PC-9 (cell line): ENCODE measurements around the gene OR4D2. TPM values are rescaled to one million over a fixed set of nuclear protein-coding genes. Genes with fewer than 3 reads are reported as not detected.

ENCODE experiments used
- BruUV-seq: library from RNA; stranded (reverse); fragments of 400-500 nt; replicated peaks from 2 replicates; lab custom pipeline; 2021; lab: Mats Ljungman, UMichigan
- CTCF ChIA-PET: fragments of 300-600 bp; sonication (Branson Sonifier 250); formaldehyde crosslinking; loops from one replicate; lab custom pipeline; 2022; ENCODE audit warnings: antibody characterized with exemption; lab: Charles Lee
- POLR2A ChIA-PET: fragments of 300-600 bp; sonication (Branson Sonifier 250); formaldehyde crosslinking; loops from one replicate; lab custom pipeline; 2022; ENCODE audit warnings: antibody characterized with exemption; ENCODE audit not compliant: unreplicated experiment; lab: Charles Lee
- DNase-seq, 2 experiments: peaks; one replicate each; pipeline versions ENCODE4 v3.0.0 to v3.0.0-alpha.2; 2015 to 2022; ENCODE audit warnings: mixed read lengths in 1 of 2
- H2AFZ ChIP-seq: fragments of 200-600 bp; sonication (generic); 2 replicates; pipeline ENCODE4 v1.8.1; 2017; ENCODE audit warnings: antibody characterized with exemption
- H3F3A ChIP-seq: fragments of 200-600 bp; sonication (generic); 2 replicates; pipeline ENCODE4 v1.8.1; 2017; ENCODE audit warnings: antibody characterized with exemption, mild to moderate bottlenecking, low read depth; ENCODE audit not compliant: insufficient read depth
- H3K27ac ChIP-seq: fragments of 200-600 bp; sonication (generic); 2 replicates; pipeline ENCODE4 v1.6.1; 2016; ENCODE audit warnings: mixed run types
- H3K27me3 ChIP-seq: fragments of 200-600 bp; sonication (generic); 2 replicates; pipeline ENCODE4 v1.6.1; 2016; ENCODE audit warnings: low read depth, mixed run types; ENCODE audit not compliant: insufficient read depth
- H3K36me3 ChIP-seq: fragments of 200-600 bp; sonication (generic); 2 replicates; pipeline ENCODE4 v1.6.1; 2016; ENCODE audit warnings: low read depth, mixed run types
- H3K4me1 ChIP-seq: fragments of 200-600 bp; sonication (generic); replicated peaks from 2 replicates; pipeline ENCODE4 v1.6.1; 2016; ENCODE audit warnings: mixed run types; ENCODE audit not compliant: insufficient read depth
- H3K4me2 ChIP-seq: fragments of 200-600 bp; sonication (generic); 2 replicates; pipeline ENCODE4 v1.6.1; 2017; ENCODE audit warnings: mixed run types
- H3K4me3 ChIP-seq: fragments of 200-600 bp; sonication (generic); 2 replicates; pipeline ENCODE4 v1.6.1; 2016; ENCODE audit warnings: mixed run types
- H3K79me2 ChIP-seq: fragments of 200-600 bp; sonication (generic); 2 replicates; pipeline ENCODE4 v1.6.1; 2017; ENCODE audit warnings: low read depth, mixed run types
- H3K9me2 ChIP-seq: fragments of 200-600 bp; sonication (generic); 2 replicates; pipeline ENCODE4 v1.8.1; 2017; ENCODE audit warnings: mild to moderate bottlenecking; ENCODE audit not compliant: insufficient read depth
- H3K9me3 ChIP-seq: fragments of 200-600 bp; sonication (generic); 2 replicates; pipeline ENCODE4 v1.8.1; 2016; ENCODE audit warnings: low read depth; ENCODE audit not compliant: insufficient read depth
- H4K20me1 ChIP-seq: fragments of 200-600 bp; sonication (generic); 2 replicates; pipeline ENCODE4 v1.8.1; 2017; ENCODE audit not compliant: insufficient read depth
- EZH2 ChIP-seq: fragments of 200-600 bp; sonication (generic); IDR thresholded peaks from 2 replicates; pipeline ENCODE4 v1.8.0; 2017; ENCODE audit warnings: antibody characterized with exemption, low read depth
- intact Hi-C: fragments of 100-400 bp; cut with micrococcal nuclease; formaldehyde crosslinking; loops from one replicate; pipeline ENCODE4 v1.10.0; 2022; ENCODE audit not compliant: unreplicated experiment
- total RNA-seq: library from RNA; stranded (reverse); gene quantifications from 2 replicates; pipeline ENCODE4 v1.2.3, GENCODE V29; 2021
- TF ChIP-seq, protein P1 (sequence below): fragments of 200-600 bp; sonication (generic); conservative IDR thresholded peaks from 2 replicates; pipeline ENCODE4 v1.6.1; 2017; ENCODE audit warnings: mixed run types, antibody characterized with exemption, mild to moderate bottlenecking, moderate library complexity

The OR4D2 gene
- total RNA-seq, 1 experiment from 2014 or later: not detected

DNA sequence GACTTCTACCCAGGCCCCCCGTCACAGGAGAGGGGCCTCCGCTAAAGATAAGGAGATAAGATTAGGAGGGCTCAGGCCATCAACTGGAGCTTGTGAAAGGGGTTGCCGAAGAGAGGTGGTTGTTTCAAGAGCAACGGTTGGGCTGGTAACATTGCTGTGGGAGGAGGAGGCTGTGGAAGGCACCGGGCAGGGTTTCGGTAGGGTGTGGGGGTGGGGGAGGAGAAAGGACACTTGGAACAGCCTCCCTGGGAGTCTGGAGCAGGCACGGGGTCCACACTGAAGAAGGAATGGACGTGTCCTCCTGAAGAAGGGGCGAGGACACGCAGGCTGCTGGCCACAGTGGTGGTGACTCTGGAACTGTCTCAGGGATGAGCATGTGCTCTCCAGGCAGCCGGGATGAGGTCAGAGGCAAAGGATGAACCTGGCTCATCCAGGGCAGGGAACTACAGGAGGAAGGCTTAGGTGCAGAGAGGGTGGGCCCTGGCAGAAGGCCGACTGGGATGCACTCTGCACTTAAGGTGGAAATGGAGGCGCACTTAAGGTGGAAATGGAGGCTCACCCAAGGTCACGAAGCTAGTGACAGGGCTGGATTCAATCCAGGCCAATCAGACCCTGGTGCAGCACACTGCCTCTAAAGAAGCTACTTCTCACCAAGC lies 24.6 kb downstream of the OR4D2 start:
- H3K4me2 ChIP-seq: no peak overlapping the region
- H3K4me1 ChIP-seq: no peaks in the 10 kb centered on the region
- no peaks in the 10 kb centered on the region for H3K79me2 ChIP-seq
- no peak overlapping the region for H2AFZ ChIP-seq
- H3K27ac ChIP-seq: no peak overlapping the region
- peak in 1 of 2 experiments; percentile 34 for DNase-seq
- intact Hi-C loops: no loop called here
- no TSS peak for BruUV-seq
- no peak for TF ChIP-seq EZH2
- TF ChIP-seq, protein P1, sequence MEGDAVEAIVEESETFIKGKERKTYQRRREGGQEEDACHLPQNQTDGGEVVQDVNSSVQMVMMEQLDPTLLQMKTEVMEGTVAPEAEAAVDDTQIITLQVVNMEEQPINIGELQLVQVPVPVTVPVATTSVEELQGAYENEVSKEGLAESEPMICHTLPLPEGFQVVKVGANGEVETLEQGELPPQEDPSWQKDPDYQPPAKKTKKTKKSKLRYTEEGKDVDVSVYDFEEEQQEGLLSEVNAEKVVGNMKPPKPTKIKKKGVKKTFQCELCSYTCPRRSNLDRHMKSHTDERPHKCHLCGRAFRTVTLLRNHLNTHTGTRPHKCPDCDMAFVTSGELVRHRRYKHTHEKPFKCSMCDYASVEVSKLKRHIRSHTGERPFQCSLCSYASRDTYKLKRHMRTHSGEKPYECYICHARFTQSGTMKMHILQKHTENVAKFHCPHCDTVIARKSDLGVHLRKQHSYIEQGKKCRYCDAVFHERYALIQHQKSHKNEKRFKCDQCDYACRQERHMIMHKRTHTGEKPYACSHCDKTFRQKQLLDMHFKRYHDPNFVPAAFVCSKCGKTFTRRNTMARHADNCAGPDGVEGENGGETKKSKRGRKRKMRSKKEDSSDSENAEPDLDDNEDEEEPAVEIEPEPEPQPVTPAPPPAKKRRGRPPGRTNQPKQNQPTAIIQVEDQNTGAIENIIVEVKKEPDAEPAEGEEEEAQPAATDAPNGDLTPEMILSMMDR: no peak
- H3K27me3 ChIP-seq: peaks cover 86% of the 10 kb centered on the region
- H3K9me3 ChIP-seq: no peaks in the 10 kb centered on the region
- H3F3A ChIP-seq: no peaks in the 10 kb centered on the region
- H3K36me3 ChIP-seq: no peaks in the 10 kb centered on the region
- ChIA-PET POLR2A (no interaction called here), CTCF (interaction anchor here (0.6 kb wide), 1 partner anchor 79 kb away, joined by 3 read pairs; no protein-coding TSS in a partner anchor)
- no peaks in the 10 kb centered on the region for H3K9me2 ChIP-seq
- no peaks in the 10 kb centered on the region for H4K20me1 ChIP-seq
- H3K4me3 ChIP-seq: no peak overlapping the region

DNA sequence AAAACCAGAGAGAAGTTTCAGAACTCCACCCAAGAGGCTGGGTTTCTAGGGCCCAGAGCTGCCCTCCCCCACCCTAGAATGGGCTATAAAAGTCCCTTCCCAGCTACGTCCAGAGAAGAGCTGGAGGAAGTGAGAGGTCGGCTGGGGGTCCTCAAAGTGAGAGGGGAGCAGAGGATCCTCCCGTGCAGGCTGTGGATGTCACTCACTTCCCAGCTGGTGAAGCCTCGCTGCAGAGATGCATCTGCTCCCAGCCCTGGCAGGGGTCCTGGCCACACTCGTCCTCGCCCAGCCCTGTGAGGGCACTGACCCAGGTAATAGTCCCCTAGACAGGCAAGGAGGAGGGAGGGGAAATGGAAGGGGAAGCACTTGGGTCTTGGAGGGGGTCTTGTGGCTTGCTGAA lies 25.8 kb downstream of the OR4D2 start, which contains the start of gene EPX:
EPX (plus strand) TSS at position 115 of the 400 bp plus-strand sequence; CDS start at position 236, 121 bp downstream.
- Histone ChIP-seq H3K4me3 (no peak within 1 kb of the TSS), H3K27me3 (peaks cover 85% of the 10 kb centered on the region), H3K36me3 (no peaks in the 10 kb centered on the region), H3K27ac (no peak within 1 kb of the TSS), H2AFZ (no peak within 1 kb of the TSS), H3K4me1 (no peaks in the 10 kb centered on the region), H3K9me2 (no peaks in the 10 kb centered on the region), H3K4me2 (no peak within 1 kb of the TSS), H3F3A (no peaks in the 10 kb centered on the region), H4K20me1 (no peaks in the 10 kb centered on the region), H3K9me3 (no peaks in the 10 kb centered on the region), H3K79me2 (no peaks in the 10 kb centered on the region)
- peak in 1 of 2 experiments; percentile 31 for DNase-seq
- intact Hi-C loops: no loop called here
- no peak for TF ChIP-seq EZH2
- TF ChIP-seq, protein P1: no peak
- ChIA-PET CTCF (no interaction called here), POLR2A (no interaction called here)
- no TSS peak for BruUV-seq

DNA sequence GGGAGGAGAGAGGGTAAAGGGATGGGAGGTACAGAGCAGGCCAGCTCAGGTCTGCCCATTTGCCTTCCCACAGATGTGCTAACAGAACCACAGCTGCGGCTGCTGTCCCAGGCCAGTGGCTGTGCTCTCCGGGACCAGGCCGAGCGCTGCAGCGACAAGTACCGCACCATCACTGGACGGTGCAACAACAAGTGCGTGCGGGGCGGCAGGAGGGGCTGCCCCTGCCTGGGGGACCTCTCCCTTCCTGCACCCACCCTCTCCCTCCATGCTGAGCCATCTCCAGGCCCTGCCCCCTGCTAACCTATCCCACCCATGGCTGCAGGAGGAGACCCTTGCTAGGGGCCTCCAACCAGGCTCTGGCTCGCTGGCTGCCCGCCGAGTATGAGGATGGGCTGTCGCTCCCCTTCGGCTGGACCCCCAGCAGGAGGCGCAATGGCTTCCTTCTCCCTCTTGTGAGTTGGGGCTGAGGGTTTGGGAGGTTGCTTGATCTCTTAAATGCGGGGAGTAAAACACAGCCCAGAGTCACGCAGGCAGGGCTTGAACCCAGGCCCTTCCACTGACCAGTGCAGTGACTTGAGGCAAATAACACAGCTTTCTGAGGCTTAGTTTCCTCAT lies 27.0 kb downstream of the OR4D2 start:
- H2AFZ ChIP-seq: no peak overlapping the region
- H4K20me1 ChIP-seq: no peaks in the 10 kb centered on the region
- POLR2A ChIA-PET: no interaction called here
- no peak overlapping the region for H3K4me3 ChIP-seq
- H3K36me3 ChIP-seq: no peaks in the 10 kb centered on the region
- no TSS peak for BruUV-seq
- no peaks in the 10 kb centered on the region for H3K4me1 ChIP-seq
- H3K27ac ChIP-seq: no peak overlapping the region
- peaks cover 89% of the 10 kb centered on the region for H3K27me3 ChIP-seq
- CTCF ChIA-PET: no interaction called here
- no peaks in the 10 kb centered on the region for H3K9me3 ChIP-seq
- H3K79me2 ChIP-seq: no peaks in the 10 kb centered on the region
- intact Hi-C loops: no loop called here
- no peaks in the 10 kb centered on the region for H3F3A ChIP-seq
- no peaks in the 10 kb centered on the region for H3K9me2 ChIP-seq
- peak in 1 of 2 experiments; percentile 15 for DNase-seq
- H3K4me2 ChIP-seq: no peak overlapping the region
- TF ChIP-seq EZH2: no peak
- TF ChIP-seq, protein P1: 0 out of 2 replicates have a peak, but pooled peaks have one; percentile 24
